ENCODE data around the gene HOTAIR.

Gene HOTAIR

GRCh38 chr12:53998110-53998899 is 23.6 kb upstream of the HOTAIR start:
- no peak for DNase-seq

GRCh38 chr12:53997204-53998109 is 22.7 kb upstream of the HOTAIR start:
- no peak for DNase-seq

- DNase-seq = peak; percentile 52
These were observed 21.8 kb upstream of the HOTAIR start for GRCh38 chr12:53996240-53997203.

GRCh38 chr12:53995378-53996239 is 20.9 kb upstream of the HOTAIR start:
- DNase-seq = peak; percentile 63

GRCh38 chr12:53995002-53995377 is 20.2 kb upstream of the HOTAIR start:
- DNase-seq = no peak

GRCh38 chr12:53994264-53995001 is 19.7 kb upstream of the HOTAIR start:
- no peak for DNase-seq

- DNase-seq = no peak
These were observed 19.2 kb upstream of the HOTAIR start for GRCh38 chr12:53994009-53994263.

GRCh38 chr12:53993162-53994008 is 18.6 kb upstream of the HOTAIR start:
- DNase-seq = no peak

GRCh38 chr12:53992377-53992889 is 17.7 kb upstream of the HOTAIR start:
- DNase-seq = no peak

- no peak for DNase-seq
These were observed 16.3 kb upstream of the HOTAIR start for GRCh38 chr12:53991077-53991460.

GRCh38 chr12:53990311-53991076 is 15.7 kb upstream of the HOTAIR start:
- no peak for DNase-seq

GRCh38 chr12:53989227-53990113 is 14.7 kb upstream of the HOTAIR start:
- DNase-seq = peak; percentile 83

GRCh38 chr12:53988541-53989226 is 13.9 kb upstream of the HOTAIR start:
- no peak for DNase-seq

- peak; percentile 26 for DNase-seq
These were observed 13.1 kb upstream of the HOTAIR start for GRCh38 chr12:53987787-53988230.

- no peak for DNase-seq
These were observed 12.1 kb upstream of the HOTAIR start for GRCh38 chr12:53986686-53987483.

GRCh38 chr12:53985994-53986685 is 11.4 kb upstream of the HOTAIR start:
- no peak for DNase-seq

Measured in OCI-M1 (cell line).